PFSK-1 (cell line): ENCODE results near the gene ARHGEF7.

ENCODE experiments used
- FOXP2 ChIP-seq: optimal IDR thresholded peaks from 2 replicates; pipeline ENCODE3; 2011; ENCODE audit warnings: borderline replicate concordance, control low read depth, inconsistent platforms; ENCODE audit not compliant: insufficient read depth; ENCODE audit errors: extremely low read length, extremely low read depth
- POLR2AphosphoS5 ChIP-seq: IDR thresholded peaks from 2 replicates; pipeline ENCODE4 v1.6.1; 2012; ENCODE audit warnings: low read depth, mild to moderate bottlenecking, control low read depth, low read length, moderate library complexity
- SIN3A ChIP-seq: IDR thresholded peaks from 2 replicates; pipeline ENCODE4 v1.6.1; 2012; ENCODE audit warnings: mild to moderate bottlenecking, low read length, moderate library complexity, borderline replicate concordance; ENCODE audit not compliant: insufficient read depth
- TAF1 ChIP-seq: IDR thresholded peaks from 2 replicates; pipeline ENCODE4 v1.6.1; 2012; ENCODE audit warnings: low read length, control low read depth, borderline replicate concordance; ENCODE audit not compliant: insufficient read depth
- TF ChIP-seq, protein P1 (sequence below), 2 experiments: IDR thresholded peaks; 2 replicates each; pipeline versions ENCODE4 v1.6.1 to v1.8.0; 2011 to 2012; ENCODE audit warnings: low read depth in 2 of 2, low read length in 2 of 2, control low read depth in 1 of 2, inconsistent platforms in 1 of 2, mild to moderate bottlenecking in 1 of 2, moderate library complexity in 1 of 2; ENCODE audit not compliant: insufficient read depth in 1 of 2

DNA sequence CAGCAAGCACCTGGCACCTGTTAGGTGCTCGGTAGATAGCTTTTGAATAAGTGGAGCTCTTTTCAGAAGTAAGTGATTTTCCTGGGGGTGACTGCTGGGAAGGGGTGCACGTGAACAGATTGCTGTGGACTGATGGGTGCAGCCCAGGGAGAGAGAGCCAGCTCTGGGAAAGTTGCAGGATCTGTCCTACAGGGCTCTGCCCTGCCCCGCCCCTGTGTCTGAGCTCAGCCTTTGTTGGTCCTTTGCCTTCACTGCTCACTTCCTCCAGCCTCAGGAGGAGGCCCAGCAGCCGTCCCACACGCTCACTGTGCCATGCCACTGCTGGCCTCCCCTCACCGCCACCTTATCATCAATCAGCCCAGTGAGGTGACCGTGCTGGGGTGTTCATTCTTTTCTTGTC is 171.6 kb downstream of the ARHGEF7 start:
- TF ChIP-seq, protein P1, sequence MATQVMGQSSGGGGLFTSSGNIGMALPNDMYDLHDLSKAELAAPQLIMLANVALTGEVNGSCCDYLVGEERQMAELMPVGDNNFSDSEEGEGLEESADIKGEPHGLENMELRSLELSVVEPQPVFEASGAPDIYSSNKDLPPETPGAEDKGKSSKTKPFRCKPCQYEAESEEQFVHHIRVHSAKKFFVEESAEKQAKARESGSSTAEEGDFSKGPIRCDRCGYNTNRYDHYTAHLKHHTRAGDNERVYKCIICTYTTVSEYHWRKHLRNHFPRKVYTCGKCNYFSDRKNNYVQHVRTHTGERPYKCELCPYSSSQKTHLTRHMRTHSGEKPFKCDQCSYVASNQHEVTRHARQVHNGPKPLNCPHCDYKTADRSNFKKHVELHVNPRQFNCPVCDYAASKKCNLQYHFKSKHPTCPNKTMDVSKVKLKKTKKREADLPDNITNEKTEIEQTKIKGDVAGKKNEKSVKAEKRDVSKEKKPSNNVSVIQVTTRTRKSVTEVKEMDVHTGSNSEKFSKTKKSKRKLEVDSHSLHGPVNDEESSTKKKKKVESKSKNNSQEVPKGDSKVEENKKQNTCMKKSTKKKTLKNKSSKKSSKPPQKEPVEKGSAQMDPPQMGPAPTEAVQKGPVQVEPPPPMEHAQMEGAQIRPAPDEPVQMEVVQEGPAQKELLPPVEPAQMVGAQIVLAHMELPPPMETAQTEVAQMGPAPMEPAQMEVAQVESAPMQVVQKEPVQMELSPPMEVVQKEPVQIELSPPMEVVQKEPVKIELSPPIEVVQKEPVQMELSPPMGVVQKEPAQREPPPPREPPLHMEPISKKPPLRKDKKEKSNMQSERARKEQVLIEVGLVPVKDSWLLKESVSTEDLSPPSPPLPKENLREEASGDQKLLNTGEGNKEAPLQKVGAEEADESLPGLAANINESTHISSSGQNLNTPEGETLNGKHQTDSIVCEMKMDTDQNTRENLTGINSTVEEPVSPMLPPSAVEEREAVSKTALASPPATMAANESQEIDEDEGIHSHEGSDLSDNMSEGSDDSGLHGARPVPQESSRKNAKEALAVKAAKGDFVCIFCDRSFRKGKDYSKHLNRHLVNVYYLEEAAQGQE (IDR thresholded peaks at IDR 0.05; ENCODE audit: insufficient read depth in 1 of 2, low read depth in 2 of 2, low read length in 2 of 2): no peak
- no peak for TF ChIP-seq TAF1
- TF ChIP-seq POLR2AphosphoS5: no peak
- TF ChIP-seq SIN3A: no peak
- TF ChIP-seq FOXP2: no peak
